HG02981 (cell line): ENCODE results near the gene NT5C3B.
"Not testable (repeated sequence)": the region's sequence is repeated elsewhere in the genome, so short reads cannot be mapped to it uniquely, and the experiment has no call there.

Experiments used
- ATAC-seq: cut with Tn5 transposase; IDR thresholded peaks from one replicate; pipeline ENCODE4 v1.9.1; 2021; ENCODE audit warnings: mild to moderate bottlenecking, moderate library complexity; ENCODE audit not compliant: unreplicated experiment

Gene NT5C3B

DNA sequence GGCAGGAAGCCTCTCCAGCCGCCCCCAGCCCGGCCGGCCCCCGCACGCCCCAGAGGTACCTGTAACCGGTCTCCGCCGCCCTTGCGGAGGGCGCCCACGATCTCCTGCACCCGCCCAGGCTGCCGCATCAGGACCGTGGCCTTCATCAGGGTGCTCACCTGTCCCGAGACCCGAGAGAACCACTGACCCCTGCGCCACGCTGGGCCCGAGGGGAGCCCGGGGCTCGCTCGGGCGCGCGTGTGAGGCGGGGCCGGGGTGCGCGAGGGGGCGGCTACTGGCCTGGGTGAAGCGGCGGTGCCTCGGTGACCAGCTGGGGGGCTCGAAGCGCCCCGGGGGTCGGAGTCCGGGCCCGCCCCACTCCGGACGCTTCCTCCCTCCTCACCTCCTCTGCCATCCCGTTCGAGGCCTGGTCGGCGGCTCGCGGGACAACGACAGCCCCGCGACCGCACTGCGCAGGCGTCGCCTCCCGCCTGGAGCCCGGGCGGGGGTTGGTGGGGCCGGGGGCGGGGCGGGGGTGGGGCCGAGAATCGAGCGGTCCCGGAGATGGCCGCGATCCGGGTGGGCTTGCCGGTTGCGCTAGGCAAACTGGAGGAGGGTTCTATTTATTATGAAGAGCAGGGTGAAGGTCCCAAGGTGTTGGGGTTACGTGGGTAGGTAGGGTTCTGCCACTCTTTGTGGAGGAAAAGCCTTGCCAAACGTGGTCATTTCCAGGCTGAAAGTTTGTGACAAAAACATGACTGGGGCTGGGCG is at the start of gene NT5C3B:
TSS of gene NT5C3B (minus strand) at position 433 of the 750 bp plus-strand sequence. CDS start at position 394, 39 bp downstream.
- no peak for ATAC-seq

DNA sequence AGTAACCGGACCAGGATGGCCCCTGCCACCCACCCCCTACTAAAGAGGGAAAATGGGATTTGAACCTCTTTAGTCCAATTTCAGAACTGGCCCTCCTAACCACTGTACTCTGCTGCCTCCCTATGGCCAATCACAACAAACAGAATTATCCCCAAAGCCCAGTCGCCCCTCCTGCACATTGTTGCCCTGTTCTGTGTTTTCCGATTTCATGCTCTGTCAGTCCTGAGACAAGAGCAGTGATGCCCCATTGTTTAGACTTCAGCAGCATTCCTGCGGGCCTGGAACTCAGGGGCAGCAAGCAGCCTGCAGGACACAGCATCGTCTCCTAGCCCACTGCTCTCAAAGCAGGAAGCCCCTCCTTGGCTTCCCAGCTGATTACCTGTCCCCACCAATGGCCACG is 49.7 kb upstream of the NT5C3B start:
- no peak for ATAC-seq

DNA sequence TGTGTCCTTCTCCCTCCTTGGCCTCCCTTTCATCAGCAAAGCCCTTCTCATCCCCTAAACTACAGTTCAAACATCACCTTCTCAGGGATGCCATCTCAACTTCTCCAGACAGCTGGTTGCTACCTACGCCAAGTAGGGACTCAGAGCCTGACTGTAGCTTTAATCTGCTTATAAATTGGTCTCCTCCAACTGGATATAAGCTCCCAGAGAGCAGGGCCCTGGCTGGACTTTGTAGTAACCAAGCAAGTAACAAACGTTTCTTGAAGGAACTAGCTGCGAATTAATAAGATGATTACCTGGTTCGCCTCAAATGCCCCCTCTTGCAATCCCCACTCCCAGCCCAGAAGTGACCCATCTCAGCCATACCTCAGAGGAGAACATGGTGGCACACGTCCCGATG is 46.7 kb upstream of the NT5C3B start:
- ATAC-seq, result no peak

DNA sequence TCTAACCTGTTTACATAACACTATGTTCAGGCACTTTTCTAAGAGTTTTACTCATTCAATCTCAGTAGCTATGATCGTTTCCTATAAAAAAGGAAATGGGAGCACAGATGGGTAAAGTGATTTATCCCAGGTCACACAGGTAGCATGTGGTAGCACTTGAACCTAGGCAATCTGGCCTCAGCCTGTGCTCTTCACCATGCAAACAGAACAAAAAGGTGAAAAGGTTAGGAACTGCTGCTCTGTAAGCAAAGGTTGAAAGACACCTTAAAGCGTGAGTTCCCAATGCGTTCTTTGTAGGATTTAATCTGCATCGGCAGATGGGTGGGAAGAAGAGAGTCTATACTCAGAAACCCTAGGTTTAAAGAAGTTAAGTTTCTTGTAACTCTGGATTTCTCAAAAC is 44.1 kb upstream of the NT5C3B start:
- no peak for ATAC-seq

GRCh38 chr17:41874293-41874670 is 38.2 kb upstream of the NT5C3B start:
- not testable (repeated sequence) for ATAC-seq

DNA sequence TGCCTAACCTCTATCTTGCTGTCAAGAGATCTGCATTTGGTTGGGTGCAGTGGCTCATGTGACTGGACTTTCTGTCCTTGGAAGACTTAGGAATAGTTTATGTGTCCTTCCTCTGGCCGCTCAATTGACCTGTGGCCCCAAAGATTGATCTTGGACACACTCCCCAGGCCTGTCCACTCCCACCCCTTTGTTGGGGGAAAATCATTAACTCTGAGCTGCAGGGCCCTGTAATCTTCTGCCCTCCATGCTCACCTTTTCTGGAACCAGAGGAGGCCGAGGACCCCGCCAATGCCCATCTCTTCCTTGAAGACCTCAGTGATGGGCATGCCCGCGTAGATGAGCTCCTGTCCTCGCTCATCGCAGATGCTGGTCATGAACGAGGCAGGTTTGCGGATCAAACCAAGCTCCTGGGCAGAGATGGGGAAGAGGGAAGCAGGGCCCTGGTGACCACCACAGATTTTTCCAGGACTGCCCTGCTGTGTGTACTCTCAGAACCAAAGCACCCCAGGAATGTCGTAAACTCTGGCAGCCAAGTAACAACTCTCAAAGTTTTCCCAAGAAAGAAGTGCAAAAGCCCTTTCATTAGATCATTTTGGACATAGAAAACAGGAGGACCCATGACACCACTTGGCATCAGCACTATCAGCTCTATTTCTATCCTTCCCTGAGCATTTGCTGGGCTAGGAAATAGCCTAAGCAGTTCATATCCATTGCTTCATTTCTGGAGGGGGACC is 37.7 kb upstream of the NT5C3B start:
- no peak for ATAC-seq

GRCh38 chr17:41871789-41872188 is 35.8 kb upstream of the NT5C3B start:
- ATAC-seq, result no peak

DNA sequence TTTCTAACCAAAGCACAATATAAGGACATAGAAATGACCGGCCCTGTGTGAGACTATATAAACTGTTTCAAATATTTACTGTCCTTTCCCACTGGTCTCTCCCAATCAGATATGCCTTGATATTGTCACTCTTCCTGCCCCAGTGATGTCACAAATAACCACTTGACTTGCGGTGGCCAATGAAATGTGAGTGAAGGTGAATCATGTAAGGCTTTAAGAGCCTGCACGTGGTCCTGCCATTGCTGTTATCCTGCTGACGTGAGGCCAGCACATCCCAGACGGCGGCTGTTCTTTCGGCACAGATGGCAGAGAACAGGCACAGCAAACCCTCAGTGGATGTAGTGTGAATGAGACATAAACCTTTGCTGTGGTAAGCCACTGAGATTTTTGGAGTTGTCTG is 34.6 kb upstream of the NT5C3B start:
- ATAC-seq, result no peak

DNA sequence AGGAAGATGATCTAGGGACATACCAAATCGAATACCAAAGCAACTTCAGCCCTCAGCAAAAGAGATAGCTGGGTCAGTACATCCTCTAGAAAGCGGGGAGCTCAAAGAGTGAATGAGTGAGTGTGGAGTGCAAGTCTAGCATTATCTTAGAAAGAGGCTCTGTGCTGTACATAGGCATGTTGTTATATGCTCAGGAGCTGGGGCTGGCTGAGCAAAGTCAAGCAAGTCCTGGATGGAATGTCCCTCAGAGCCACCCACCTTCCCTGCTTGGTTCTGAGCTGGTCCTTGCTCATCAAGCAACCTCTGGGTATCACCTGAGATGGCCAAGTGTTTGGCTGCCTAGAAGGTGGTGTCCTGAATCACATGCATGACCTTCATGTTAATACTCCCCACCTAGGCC is 34.1 kb upstream of the NT5C3B start:
- ATAC-seq, result no peak

GRCh38 chr17:41869426-41869825 is 33.4 kb upstream of the NT5C3B start:
- ATAC-seq, result no peak

DNA sequence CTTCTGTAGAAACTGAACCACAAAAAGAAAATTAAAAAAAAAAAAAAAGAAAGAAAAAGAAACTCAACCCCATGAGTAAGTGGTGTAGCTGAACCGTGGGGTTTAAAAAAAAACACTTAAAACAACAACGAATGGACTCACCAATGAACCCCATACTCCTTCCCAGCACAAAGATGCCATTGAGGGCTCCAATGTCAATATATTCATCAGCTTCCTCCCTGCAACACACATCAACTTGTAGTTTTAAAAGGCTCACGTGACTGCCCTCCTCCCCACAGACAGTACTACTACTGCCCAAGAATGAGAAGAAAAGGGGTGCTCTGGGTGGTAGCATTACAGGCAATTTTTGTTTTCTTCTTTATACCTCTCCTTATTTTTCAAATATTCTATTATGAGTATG is 32.5 kb upstream of the NT5C3B start:
- no peak for ATAC-seq

DNA sequence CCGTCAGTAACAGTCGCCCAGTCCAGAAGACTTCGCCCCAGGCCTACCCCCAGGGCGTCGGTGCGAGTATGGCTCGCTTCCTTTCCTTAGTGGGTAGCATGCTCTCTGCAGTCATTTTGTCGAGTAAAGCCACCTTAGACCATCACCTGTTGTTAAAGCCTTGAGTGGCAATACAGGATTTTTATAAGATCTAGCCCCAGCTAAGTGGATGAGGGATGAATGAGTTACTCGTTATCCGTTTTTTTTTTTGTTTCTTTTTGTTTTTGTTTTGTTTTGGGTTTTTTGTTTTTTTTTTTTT is 29.5 kb upstream of the NT5C3B start:
- ATAC-seq, result no peak

GRCh38 chr17:41864836-41865595 is 29.0 kb upstream of the NT5C3B start, which contains the start of gene KLHL11:
TSS of gene KLHL11 (minus strand) at chr17:41865423. CDS start at chr17:41865370, 53 bp downstream.
- ATAC-seq, result peak; percentile 86

DNA sequence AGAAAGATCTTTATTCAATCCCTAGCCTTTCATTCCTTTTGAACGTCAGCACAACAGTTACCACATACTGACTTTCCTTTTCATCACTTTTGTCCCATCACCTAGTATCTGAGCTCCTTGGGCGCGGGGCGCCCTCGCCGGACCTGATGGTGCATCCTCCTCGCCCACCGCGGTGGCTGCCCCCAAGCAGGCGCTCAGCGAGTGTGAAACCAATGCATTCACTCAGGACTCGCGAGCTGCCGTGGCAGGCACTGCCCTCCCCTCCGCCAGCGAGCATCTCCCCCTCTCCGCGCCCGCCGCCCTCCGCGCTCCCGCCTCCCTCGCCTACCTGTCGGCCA is 28.4 kb upstream of the NT5C3B start:
- ATAC-seq, result peak; percentile 21

GRCh38 chr17:41863074-41863848 is 27.2 kb upstream of the NT5C3B start:
- no peak for ATAC-seq

- no peak for ATAC-seq
Observed at GRCh38 chr17:41860254-41860931, 24.4 kb upstream of the NT5C3B start.

DNA sequence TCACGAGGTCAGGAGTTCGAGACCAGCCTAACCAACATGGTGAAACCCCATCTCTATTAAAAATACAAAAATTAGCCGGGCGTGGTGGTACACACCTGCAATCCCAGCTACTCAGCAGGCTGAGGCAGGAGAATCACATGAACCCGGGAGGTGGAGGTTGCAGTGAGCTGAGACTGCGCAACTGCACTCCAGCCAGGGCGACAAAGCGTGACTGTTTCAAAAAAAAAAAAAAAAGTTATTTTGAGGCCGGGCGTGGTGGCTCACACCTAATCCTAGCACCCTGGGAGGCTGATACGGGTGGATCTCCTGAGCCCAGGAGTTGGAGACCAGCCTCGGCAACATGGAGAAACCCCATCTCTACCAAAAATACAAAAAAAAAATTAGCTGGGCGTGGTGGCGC is 15.3 kb upstream of the NT5C3B start:
- not testable (repeated sequence) for ATAC-seq

DNA sequence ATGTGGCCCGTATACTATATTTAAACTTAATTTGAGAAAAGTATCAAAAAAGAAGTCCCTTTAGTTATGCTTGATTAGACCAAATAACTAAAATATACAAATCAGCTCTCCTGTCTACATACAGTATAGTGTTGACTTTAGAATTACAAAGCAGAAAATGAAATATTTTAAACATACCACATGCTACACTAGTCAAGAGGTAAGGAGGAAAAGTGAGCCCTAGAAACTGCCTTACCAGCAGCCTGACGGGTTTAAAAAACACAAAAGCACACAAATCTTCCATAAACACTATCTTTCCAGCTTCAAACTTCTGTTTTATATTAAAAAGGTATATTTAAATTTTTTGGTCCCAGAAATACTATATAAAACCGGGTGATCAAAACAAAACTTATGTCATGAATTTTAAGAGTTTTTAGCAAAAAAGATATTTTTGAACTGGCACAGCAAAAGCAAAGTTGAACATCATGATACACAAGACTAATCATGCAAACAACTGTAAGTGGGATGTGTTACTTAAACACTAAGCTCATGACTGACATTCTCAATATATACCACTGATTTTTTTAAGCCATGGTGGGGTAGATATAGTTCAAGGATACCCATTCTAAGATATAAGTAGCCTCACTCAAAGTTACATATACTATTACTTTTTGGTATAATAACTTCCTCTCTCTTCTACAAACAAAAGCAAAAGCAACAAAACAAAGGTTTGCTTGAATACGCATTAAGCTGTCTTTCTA is 13.4 kb upstream of the NT5C3B start:
- ATAC-seq, result no peak

DNA sequence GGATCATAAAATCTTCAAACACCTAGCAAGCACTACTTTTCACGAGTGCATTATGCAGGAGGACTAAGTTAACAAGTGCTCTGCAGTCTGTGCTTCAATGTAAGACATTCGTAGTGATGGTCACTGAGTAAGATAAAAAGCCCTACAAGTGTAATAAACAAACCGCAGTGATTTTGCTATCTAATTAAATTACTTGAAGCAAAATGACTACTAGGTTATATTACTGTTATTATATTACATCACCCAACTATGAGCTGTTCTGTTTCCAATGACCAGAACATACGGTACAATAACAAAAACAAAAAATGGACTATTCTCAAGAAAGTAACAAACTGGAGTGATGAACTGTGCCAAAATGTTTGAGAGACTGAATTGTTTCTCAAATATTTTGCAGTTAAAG is 12.8 kb upstream of the NT5C3B start:
- ATAC-seq, result no peak

DNA sequence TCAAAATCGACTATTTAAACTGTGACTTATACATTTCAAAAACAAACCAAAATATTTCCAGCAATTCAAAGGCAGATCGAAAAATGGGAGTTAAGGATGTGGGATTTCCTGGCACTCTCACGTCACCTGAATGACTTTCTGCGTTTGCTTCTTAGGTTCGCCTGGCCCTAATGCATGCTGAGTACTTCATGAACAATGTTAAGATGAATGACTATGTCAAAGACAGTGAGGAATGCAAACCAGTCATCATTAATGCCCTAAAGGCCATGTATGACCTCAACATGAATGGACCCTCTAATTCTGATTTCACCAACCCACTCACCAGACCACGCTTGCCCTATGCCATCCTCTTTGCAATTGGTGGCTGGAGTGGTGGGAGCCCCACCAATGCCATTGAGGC is 8.9 kb upstream of the NT5C3B start:
- ATAC-seq, result no peak
